B cell (primary cell): ENCODE results near the gene SOWAHC. TPM values are rescaled to one million over a fixed set of nuclear protein-coding genes. Genes with fewer than 3 reads are reported as not detected.

ENCODE experiments used
- ATAC-seq: fragments of 200-7000 bp; cut with Tn5 transposase; one replicate; pipeline ENCODE4 v1.10.0; 2021; ENCODE audit warnings: low read depth, mild to moderate bottlenecking, moderate number of reproducible peaks, moderate library complexity
- CTCF ChIA-PET: fragments of 350-600 bp; sonication (Branson Sonifier 250); formaldehyde crosslinking; loops from one replicate; lab custom pipeline; 2021; ENCODE audit warnings: antibody characterized with exemption, inconsistent platforms; lab: Charles Lee
- POLR2A ChIA-PET: fragments of 350-600 bp; sonication (Branson Sonifier 250); formaldehyde crosslinking; loops from one replicate; lab custom pipeline; 2021; ENCODE audit warnings: antibody characterized with exemption; lab: Charles Lee
- DNase-seq: peaks from one replicate; pipeline ENCODE4 v3.0.0; 2013
- H2AFZ ChIP-seq: 2 replicates; pipeline ENCODE4 v1.6.1; 2012; ENCODE audit warnings: mild to moderate bottlenecking, low read depth, low read length; ENCODE audit not compliant: insufficient read depth, poor library complexity, severe bottlenecking
- H3K27ac ChIP-seq, 2 donors: 1 replicate in 1 of 2; 2 replicates in 1 of 2; pipeline ENCODE4 v1.5.1; 2012 to 2013; ENCODE audit warnings: low read length in 2 of 2, mild to moderate bottlenecking in 2 of 2, moderate library complexity in 1 of 2
- H3K27me3 ChIP-seq, 4 experiments: fragments of 200-600 bp in 1 of 4; sonication (generic) in 1 of 4; replicated peaks in 1 of 4; 1 replicate in 2 of 4; 2 replicates in 2 of 4; pipeline versions ENCODE4 v1.6.1 to v1.7.0; 2013 to 2016; ENCODE audit warnings: low read length in 3 of 4, mild to moderate bottlenecking in 2 of 4, mixed read lengths in 1 of 4, moderate library complexity in 1 of 4; ENCODE audit not compliant: insufficient read depth in 4 of 4, control insufficient read depth in 3 of 4; ENCODE audit errors: control extremely low read depth in 1 of 4
- H3K36me3 ChIP-seq, 2 experiments: replicated peaks in 1 of 2; 1 replicate in 1 of 2; 2 replicates in 1 of 2; pipeline versions ENCODE4 v1.6.1 to v1.7.1; 2013; ENCODE audit warnings: low read length in 1 of 2; ENCODE audit not compliant: insufficient read depth in 2 of 2, control insufficient read depth in 1 of 2; ENCODE audit errors: control extremely low read depth in 1 of 2, extremely low read depth in 1 of 2
- H3K4me1 ChIP-seq, 2 donors: fragments of 200-600 bp in 1 of 2; sonication (generic) in 1 of 2; 1 replicate in 1 of 2; 2 replicates in 1 of 2; pipeline versions ENCODE4 v1.5.1 to v1.6.1; 2013 to 2017; ENCODE audit warnings: low read length in 2 of 2; ENCODE audit not compliant: control insufficient read depth in 2 of 2, insufficient read depth in 2 of 2
- H3K4me2 ChIP-seq: replicated peaks from 2 replicates; pipeline ENCODE3; 2012; ENCODE audit warnings: mild to moderate bottlenecking, low read depth, low read length; ENCODE audit not compliant: poor library complexity, severe bottlenecking
- H3K4me3 ChIP-seq, 5 experiments: fragments of 200-600 bp in 1 of 5; sonication (generic) in 1 of 5; 1 replicate in 3 of 5; 2 replicates in 2 of 5; pipeline versions ENCODE4 v1.5.1 to v1.7.0; 2011 to 2016; ENCODE audit warnings: low read length in 4 of 5, mild to moderate bottlenecking in 4 of 5, low read depth in 2 of 5, control low read depth in 1 of 5, moderate library complexity in 1 of 5; ENCODE audit not compliant: insufficient read depth in 1 of 5; ENCODE audit errors: control extremely low read depth in 1 of 5, extremely low read depth in 1 of 5
- H3K79me2 ChIP-seq: fragments of 200-600 bp; sonication (generic); one replicate; pipeline ENCODE4 v1.6.0; 2016; ENCODE audit warnings: low read length; ENCODE audit not compliant: control insufficient read depth, insufficient read depth
- H3K9ac ChIP-seq: fragments of 200-600 bp; sonication (generic); 2 replicates; pipeline ENCODE4 v1.6.1; 2017; ENCODE audit warnings: mild to moderate bottlenecking, low read length, moderate library complexity
- H3K9me3 ChIP-seq, 3 donors: one replicate each; pipeline versions ENCODE4 v1.6.1 to v1.7.1; 2013; ENCODE audit warnings: low read length in 2 of 3; ENCODE audit not compliant: control insufficient read depth in 2 of 3, insufficient read depth in 1 of 3; ENCODE audit errors: control extremely low read depth in 1 of 3
- H4K20me1 ChIP-seq: 2 replicates; pipeline ENCODE4 v1.6.0; 2012; ENCODE audit warnings: mild to moderate bottlenecking, low read length; ENCODE audit not compliant: insufficient read depth, control insufficient read depth, poor library complexity, severe bottlenecking
- H3K27ac Mint-ChIP-seq: one replicate; pipeline ENCODE4 v1.8.0; 2021; ENCODE audit warnings: mixed read lengths
- H3K27me3 Mint-ChIP-seq: one replicate; pipeline ENCODE4 v1.8.0; 2021; ENCODE audit warnings: mixed read lengths
- H3K4me1 Mint-ChIP-seq: one replicate; pipeline ENCODE4 v1.8.0; 2021; ENCODE audit warnings: mixed read lengths
- H3K4me3 Mint-ChIP-seq: one replicate; pipeline ENCODE4 v1.8.0; 2021; ENCODE audit warnings: mixed read lengths
- H3K9me3 Mint-ChIP-seq: one replicate; pipeline ENCODE4 v1.8.0; 2022; ENCODE audit warnings: mixed read lengths; ENCODE audit not compliant: insufficient read depth
- EZH2 ChIP-seq: IDR thresholded peaks from 2 replicates; pipeline ENCODE4 v1.6.1; 2012; ENCODE audit warnings: borderline replicate concordance, low read depth, mild to moderate bottlenecking, moderate library complexity, low read length; ENCODE audit not compliant: insufficient read depth, poor library complexity, severe bottlenecking
- WGBS: methylation state at CpG from one replicate; pipeline ENCODE4 v1.1.5; 2013; ENCODE audit warnings: missing lambda C conversion rate; ENCODE audit not compliant: insufficient coverage; 5-methylcytosine and 5-hydroxymethylcytosine counted together
- intact Hi-C: fragments of 100-400 bp; cut with micrococcal nuclease; formaldehyde crosslinking; loops from one replicate; pipeline ENCODE4 v1.10.0; 2022
- polyA plus RNA-seq: library from polyadenylated mRNA; depleted of rRNA; stranded (reverse); fragments of >200 nt; gene quantifications from 2 replicates; pipeline ENCODE4 v1.2.3, GENCODE V29; 2012
- total RNA-seq, 2 donors: library from RNA; stranded (reverse); fragments of 120-200 nt in 1 of 2; gene quantifications; 1 replicate in 1 of 2; 2 replicates in 1 of 2; pipeline versions ENCODE4 v1.2.3 to v1.2.4, GENCODE V29; 2013 to 2022
- TF ChIP-seq, protein P1 (sequence below): fragments of 200-600 bp; IDR thresholded peaks from one replicate; pipeline ENCODE4 v1.8.0; 2022; ENCODE audit warnings: antibody characterized with exemption, mild to moderate bottlenecking

SOWAHC gene
- total and polyA plus RNA-seq, 2 donors (not counting 1 experiment from before 2014, with no cell fraction given), result 0.05 to 0.28 TPM

GRCh38 chr2:109602617-109603188, 11.5 kb upstream of the SOWAHC start:
- Histone ChIP-seq H3K4me2 (no peak overlapping the region), H2AFZ (no peak overlapping the region), H3K79me2 (no peaks in the 10 kb centered on the region), H3K9me3 (no peaks in the 10 kb centered on the region), H3K9ac (no peak overlapping the region), H3K4me1 (no peaks in the 10 kb centered on the region), H3K4me3 (no peak overlapping the region), H3K27ac (no peak overlapping the region), H3K36me3 (no peaks in the 10 kb centered on the region), H3K27me3 (peaks cover 0 to 7% (median 0%) of the 10 kb centered on the region in 4 experiments), H4K20me1 (no peaks in the 10 kb centered on the region)
- ChIA-PET CTCF (no interaction called here), POLR2A (no interaction called here)
- TF ChIP-seq, protein P1, sequence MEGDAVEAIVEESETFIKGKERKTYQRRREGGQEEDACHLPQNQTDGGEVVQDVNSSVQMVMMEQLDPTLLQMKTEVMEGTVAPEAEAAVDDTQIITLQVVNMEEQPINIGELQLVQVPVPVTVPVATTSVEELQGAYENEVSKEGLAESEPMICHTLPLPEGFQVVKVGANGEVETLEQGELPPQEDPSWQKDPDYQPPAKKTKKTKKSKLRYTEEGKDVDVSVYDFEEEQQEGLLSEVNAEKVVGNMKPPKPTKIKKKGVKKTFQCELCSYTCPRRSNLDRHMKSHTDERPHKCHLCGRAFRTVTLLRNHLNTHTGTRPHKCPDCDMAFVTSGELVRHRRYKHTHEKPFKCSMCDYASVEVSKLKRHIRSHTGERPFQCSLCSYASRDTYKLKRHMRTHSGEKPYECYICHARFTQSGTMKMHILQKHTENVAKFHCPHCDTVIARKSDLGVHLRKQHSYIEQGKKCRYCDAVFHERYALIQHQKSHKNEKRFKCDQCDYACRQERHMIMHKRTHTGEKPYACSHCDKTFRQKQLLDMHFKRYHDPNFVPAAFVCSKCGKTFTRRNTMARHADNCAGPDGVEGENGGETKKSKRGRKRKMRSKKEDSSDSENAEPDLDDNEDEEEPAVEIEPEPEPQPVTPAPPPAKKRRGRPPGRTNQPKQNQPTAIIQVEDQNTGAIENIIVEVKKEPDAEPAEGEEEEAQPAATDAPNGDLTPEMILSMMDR, result no peak
- no peak for TF ChIP-seq EZH2
- Mint-ChIP-seq H3K27me3 (peaks cover 35% of the 10 kb centered on the region), H3K27ac (no peak overlapping the region), H3K9me3 (no peaks in the 10 kb centered on the region), H3K4me1 (no peaks in the 10 kb centered on the region), H3K4me3 (no peak overlapping the region)
- no CpG with 5 or more reads among the region's 3 CpGs for whole genome bisulfite sequencing
- ATAC-seq (no peak), DNase-seq (no peak)
- intact Hi-C loops, result no loop called here

GRCh38 chr2:109604597-109604996, 9.6 kb upstream of the SOWAHC start:
- no peak overlapping the region for H3K4me2 ChIP-seq
- POLR2A ChIA-PET, result no interaction called here

More at GRCh38 chr2:109604597-109604996, 9.6 kb upstream of the SOWAHC start:
- Histone ChIP-seq H2AFZ (no peak overlapping the region), H3K4me1 (peaks cover 0 to 3% of the 10 kb centered on the region in 2 donors), H3K79me2 (no peaks in the 10 kb centered on the region), H4K20me1 (no peaks in the 10 kb centered on the region), H3K9ac (no peak overlapping the region), H3K27ac (no peak overlapping the region), H3K36me3 (no peaks in the 10 kb centered on the region), H3K27me3 (peaks cover 0 to 21% (median 7%) of the 10 kb centered on the region in 4 experiments), H3K4me3 (no peak overlapping the region), H3K9me3 (no peaks in the 10 kb centered on the region)
- 89% methylated on average over 4 of the region's 5 CpGs for WGBS
- no peak for DNase-seq
- CTCF ChIA-PET, result no interaction called here
- no peak for ATAC-seq
- no peak overlapping the region for H3K4me3 Mint-ChIP-seq
- H3K9me3 Mint-ChIP-seq, result no peaks in the 10 kb centered on the region
- H3K27ac Mint-ChIP-seq, result no peak overlapping the region
- H3K27me3 Mint-ChIP-seq, result peaks cover 44% of the 10 kb centered on the region
- intact Hi-C loops, result no loop called here
- TF ChIP-seq, protein P1, result no peak
- no peak for TF ChIP-seq EZH2
- H3K4me1 Mint-ChIP-seq, result no peaks in the 10 kb centered on the region
